HepG2 (cell line): ENCODE results near the gene FBXO33. TPM values are rescaled to one million over a fixed set of nuclear protein-coding genes. Genes with fewer than 3 reads are reported as not detected.

Source experiments
- CREM ChIP-seq, 2 experiments: sonication (generic) in 1 of 2; formaldehyde crosslinking in 1 of 2; IDR thresholded peaks; 2 replicates each; pipeline versions ENCODE4 v1.4.0 to v1.6.1; 2016 to 2020; ENCODE audit warnings: antibody characterized with exemption in 1 of 2, mild to moderate bottlenecking in 1 of 2, missing genetic modification reagents in 1 of 2
- ELF1 ChIP-seq: sonication (generic); formaldehyde crosslinking; IDR thresholded peaks from 2 replicates; pipeline ENCODE4 v1.4.0; 2020; ENCODE audit warnings: missing genetic modification reagents
- SAP130 ChIP-seq: IDR thresholded peaks from 2 replicates; pipeline ENCODE4 v1.6.1; 2016; ENCODE audit warnings: low read depth
- SPEN ChIP-seq: sonication (generic); formaldehyde crosslinking; IDR thresholded peaks from 2 replicates; pipeline ENCODE4 v1.5.1; 2020; ENCODE audit warnings: low read depth, mild to moderate bottlenecking, missing genetic modification reagents
- YEATS2 ChIP-seq: sonication (generic); formaldehyde crosslinking; IDR thresholded peaks from 2 replicates; pipeline ENCODE4 v1.4.0; 2020; ENCODE audit warnings: missing genetic modification reagents, borderline replicate concordance
- YY1 ChIP-seq: IDR thresholded peaks from 2 replicates; pipeline ENCODE4 v1.6.1; 2011; ENCODE audit warnings: low read length, low read depth, moderate library complexity, mild to moderate bottlenecking; ENCODE audit not compliant: insufficient read depth, insufficient replicate concordance
- ZNF136 ChIP-seq: sonication (generic); formaldehyde crosslinking; IDR thresholded peaks from 2 replicates; pipeline ENCODE4 v1.8.1; 2022; ENCODE audit warnings: low read depth, mild to moderate bottlenecking, moderate library complexity, missing genetic modification reagents
- ZNF337 ChIP-seq: sonication (generic); formaldehyde crosslinking; IDR thresholded peaks from 2 replicates; pipeline ENCODE4 v1.5.1; 2020; ENCODE audit warnings: missing genetic modification reagents, low read depth, mild to moderate bottlenecking, borderline replicate concordance
- ZNF816 ChIP-seq: sonication (generic); formaldehyde crosslinking; IDR thresholded peaks from 2 replicates; pipeline ENCODE4 v1.8.0; 2022; ENCODE audit warnings: missing genetic modification reagents, mild to moderate bottlenecking, borderline replicate concordance
- ZSCAN29 ChIP-seq: sonication (generic); formaldehyde crosslinking; conservative IDR thresholded peaks from 2 replicates; pipeline ENCODE4 v1.4.0; 2020; ENCODE audit warnings: mild to moderate bottlenecking, missing genetic modification reagents
- ZZZ3 ChIP-seq: sonication (generic); formaldehyde crosslinking; IDR thresholded peaks from 2 replicates; pipeline ENCODE4 v1.4.0; 2020; ENCODE audit warnings: missing genetic modification reagents, mild to moderate bottlenecking, borderline replicate concordance
- polyA plus RNA-seq, 8 experiments: library from polyadenylated mRNA; depleted of rRNA in 3 of 8; stranded (reverse) in 7 of 8; unstranded in 1 of 8; fragments of >200 nt; fragmentation: Illumina TruSeq in 4 of 8; extraction: Trizol in 4 of 8; gene quantifications; 2 replicates each; pipeline versions ENCODE4 v1.2.1 to v1.2.3, GENCODE V29; 2011 to 2016; ENCODE audit warnings: low read depth in 4 of 8, missing spikeins in 1 of 8, mixed read lengths in 1 of 8; ENCODE audit not compliant: insufficient read depth in 1 of 8
- total RNA-seq, 5 experiments: library from RNA; depleted of rRNA; stranded (reverse); fragments of >200 nt; fragmentation: Illumina TruSeq; extraction: Trizol; gene quantifications; 2 replicates each; pipeline ENCODE4 v1.2.3, GENCODE V29; 2016; ENCODE audit warnings: low read depth in 1 of 5
- TF ChIP-seq, protein P1 (sequence below): sonication (generic); IDR thresholded peaks from 2 replicates; pipeline ENCODE4 v1.6.1; 2016; ENCODE audit warnings: low read depth, borderline replicate concordance
- TF ChIP-seq, protein P2 (sequence below): IDR thresholded peaks from 2 replicates; pipeline ENCODE4 v1.6.1; 2016; ENCODE audit warnings: control low read depth
- TF ChIP-seq, protein P3 (sequence below): sonication (generic); formaldehyde crosslinking; IDR thresholded peaks from 2 replicates; pipeline ENCODE4 v1.5.0; 2020; ENCODE audit warnings: mild to moderate bottlenecking, missing genetic modification reagents, borderline replicate concordance
- TF ChIP-seq, protein P4 (sequence below), 2 experiments: IDR thresholded peaks; 2 replicates each; pipeline ENCODE4 v1.6.1; 2011 to 2012; ENCODE audit warnings: low read length in 2 of 2, borderline replicate concordance in 1 of 2, low read depth in 1 of 2, mild to moderate bottlenecking in 1 of 2, moderate library complexity in 1 of 2

The FBXO33 gene
- total and polyA plus RNA-seq, 2 of the 13 experiments (the other 11 are each of a cell fraction or from before 2014, with no cell fraction given): 15.5 to 16.9 TPM

DNA sequence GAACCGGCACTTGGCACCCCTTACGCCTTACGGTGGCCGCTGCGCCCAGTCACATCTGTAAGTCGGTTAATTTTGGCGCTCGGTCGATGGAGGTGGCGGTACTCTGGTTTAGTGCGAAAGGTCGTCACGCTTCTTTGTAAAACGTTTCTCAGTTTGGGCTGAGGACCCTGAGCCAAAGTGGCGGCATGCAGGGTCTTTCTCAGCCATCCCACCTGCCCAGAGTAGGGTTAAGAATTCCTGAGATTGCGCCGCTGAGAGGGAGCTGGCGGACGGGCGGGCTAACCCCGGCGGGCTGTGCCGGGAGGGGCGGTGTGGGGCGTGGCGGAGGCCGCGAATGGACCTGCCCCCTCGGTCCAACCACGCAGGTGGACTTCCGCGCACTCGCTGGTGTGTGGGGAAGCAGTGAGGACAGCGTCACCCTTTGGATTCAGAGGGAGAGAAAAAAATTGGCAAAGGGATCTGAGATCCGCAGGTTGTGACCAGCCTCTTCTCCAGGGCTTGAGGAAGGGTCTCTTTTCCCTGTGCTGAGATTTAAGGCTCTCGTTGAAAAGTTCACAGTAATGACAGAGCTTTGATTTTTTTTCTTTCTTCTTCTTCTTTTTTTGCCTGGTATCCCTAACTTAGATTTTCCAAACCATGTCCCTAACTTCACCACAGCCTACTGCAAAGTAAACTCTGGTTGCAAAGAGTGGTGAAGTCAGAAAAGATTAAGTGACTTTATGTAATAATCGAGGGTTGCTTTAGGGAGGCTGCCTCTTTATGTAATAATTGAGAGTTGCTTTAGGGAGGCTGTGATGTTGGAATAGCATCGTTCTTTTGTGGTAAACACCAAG lies 602 bp upstream of the FBXO33 start (continued):
- TF ChIP-seq YEATS2 (CRISPR knock-in tag) (peak; percentile 68), ZSCAN29 (CRISPR knock-in tag) (peak; percentile 84), ELF1 (CRISPR knock-in tag) (peak; percentile 91), ZNF136 (CRISPR knock-in tag) (peak; percentile 65; the same call in 1 of the 2 replicates), SAP130 (CRISPR knock-in tag) (peak; percentile 93), YY1 (peak; percentile 82), CREM (IDR thresholded peaks at IDR 0.05) (peak; percentile 50; the same call in 1 of the 2 replicates), CREM (CRISPR knock-in tag; IDR thresholded peaks at IDR 0.05) (no peak), ZNF337 (peak; percentile 56; the same call in 1 of the 2 replicates), SPEN (CRISPR knock-in tag) (peak; percentile 77), ZZZ3 (peak; percentile 90), ZNF816 (peak; percentile 99)
- TF ChIP-seq, protein P1, sequence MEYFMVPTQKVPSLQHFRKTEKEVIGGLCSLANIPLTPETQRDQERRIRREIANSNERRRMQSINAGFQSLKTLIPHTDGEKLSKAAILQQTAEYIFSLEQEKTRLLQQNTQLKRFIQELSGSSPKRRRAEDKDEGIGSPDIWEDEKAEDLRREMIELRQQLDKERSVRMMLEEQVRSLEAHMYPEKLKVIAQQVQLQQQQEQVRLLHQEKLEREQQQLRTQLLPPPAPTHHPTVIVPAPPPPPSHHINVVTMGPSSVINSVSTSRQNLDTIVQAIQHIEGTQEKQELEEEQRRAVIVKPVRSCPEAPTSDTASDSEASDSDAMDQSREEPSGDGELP: peak; percentile 73; the same call in 1 of the 2 replicates
- TF ChIP-seq, protein P2, sequence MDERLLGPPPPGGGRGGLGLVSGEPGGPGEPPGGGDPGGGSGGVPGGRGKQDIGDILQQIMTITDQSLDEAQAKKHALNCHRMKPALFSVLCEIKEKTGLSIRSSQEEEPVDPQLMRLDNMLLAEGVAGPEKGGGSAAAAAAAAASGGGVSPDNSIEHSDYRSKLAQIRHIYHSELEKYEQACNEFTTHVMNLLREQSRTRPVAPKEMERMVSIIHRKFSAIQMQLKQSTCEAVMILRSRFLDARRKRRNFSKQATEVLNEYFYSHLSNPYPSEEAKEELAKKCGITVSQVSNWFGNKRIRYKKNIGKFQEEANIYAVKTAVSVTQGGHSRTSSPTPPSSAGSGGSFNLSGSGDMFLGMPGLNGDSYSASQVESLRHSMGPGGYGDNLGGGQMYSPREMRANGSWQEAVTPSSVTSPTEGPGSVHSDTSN: peak; percentile 49; the same call in 1 of the 2 replicates
- TF ChIP-seq, protein P3, sequence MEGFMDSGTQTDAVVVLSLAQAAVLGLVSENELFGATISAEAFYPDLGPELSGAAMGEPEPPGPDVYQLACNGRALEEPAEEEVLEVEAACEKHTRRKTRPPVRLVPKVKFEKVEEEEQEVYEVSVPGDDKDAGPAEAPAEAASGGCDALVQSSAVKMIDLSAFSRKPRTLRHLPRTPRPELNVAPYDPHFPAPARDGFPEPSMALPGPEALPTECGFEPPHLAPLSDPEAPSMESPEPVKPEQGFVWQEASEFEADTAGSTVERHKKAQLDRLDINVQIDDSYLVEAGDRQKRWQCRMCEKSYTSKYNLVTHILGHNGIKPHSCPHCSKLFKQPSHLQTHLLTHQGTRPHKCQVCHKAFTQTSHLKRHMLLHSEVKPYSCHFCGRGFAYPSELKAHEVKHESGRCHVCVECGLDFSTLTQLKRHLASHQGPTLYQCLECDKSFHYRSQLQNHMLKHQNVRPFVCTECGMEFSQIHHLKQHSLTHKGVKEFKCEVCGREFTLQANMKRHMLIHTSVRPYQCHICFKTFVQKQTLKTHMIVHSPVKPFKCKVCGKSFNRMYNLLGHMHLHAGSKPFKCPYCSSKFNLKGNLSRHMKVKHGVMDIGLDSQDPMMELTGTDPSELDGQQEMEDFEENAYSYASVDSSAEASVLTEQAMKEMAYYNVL (CRISPR knock-in tag): peak; percentile 79; the same call in 1 of the 2 replicates
- TF ChIP-seq, protein P4, sequence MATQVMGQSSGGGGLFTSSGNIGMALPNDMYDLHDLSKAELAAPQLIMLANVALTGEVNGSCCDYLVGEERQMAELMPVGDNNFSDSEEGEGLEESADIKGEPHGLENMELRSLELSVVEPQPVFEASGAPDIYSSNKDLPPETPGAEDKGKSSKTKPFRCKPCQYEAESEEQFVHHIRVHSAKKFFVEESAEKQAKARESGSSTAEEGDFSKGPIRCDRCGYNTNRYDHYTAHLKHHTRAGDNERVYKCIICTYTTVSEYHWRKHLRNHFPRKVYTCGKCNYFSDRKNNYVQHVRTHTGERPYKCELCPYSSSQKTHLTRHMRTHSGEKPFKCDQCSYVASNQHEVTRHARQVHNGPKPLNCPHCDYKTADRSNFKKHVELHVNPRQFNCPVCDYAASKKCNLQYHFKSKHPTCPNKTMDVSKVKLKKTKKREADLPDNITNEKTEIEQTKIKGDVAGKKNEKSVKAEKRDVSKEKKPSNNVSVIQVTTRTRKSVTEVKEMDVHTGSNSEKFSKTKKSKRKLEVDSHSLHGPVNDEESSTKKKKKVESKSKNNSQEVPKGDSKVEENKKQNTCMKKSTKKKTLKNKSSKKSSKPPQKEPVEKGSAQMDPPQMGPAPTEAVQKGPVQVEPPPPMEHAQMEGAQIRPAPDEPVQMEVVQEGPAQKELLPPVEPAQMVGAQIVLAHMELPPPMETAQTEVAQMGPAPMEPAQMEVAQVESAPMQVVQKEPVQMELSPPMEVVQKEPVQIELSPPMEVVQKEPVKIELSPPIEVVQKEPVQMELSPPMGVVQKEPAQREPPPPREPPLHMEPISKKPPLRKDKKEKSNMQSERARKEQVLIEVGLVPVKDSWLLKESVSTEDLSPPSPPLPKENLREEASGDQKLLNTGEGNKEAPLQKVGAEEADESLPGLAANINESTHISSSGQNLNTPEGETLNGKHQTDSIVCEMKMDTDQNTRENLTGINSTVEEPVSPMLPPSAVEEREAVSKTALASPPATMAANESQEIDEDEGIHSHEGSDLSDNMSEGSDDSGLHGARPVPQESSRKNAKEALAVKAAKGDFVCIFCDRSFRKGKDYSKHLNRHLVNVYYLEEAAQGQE (IDR thresholded peaks at IDR 0.05; ENCODE audit: borderline replicate concordance in 1 of 2, low read depth in 1 of 2, low read length in 2 of 2): peak in 1 of 2 experiments; percentile 25; a peak in 2 of 4 replicates
